Endothelial cell of umbilical vein (primary cell): ENCODE results near the gene ST6GALNAC6. TPM values are rescaled to one million over a fixed set of nuclear protein-coding genes. Genes with fewer than 3 reads are reported as not detected.
"Not testable (repeated sequence)": the region's sequence is repeated elsewhere in the genome, so short reads cannot be mapped to it uniquely, and the experiment has no call there.

Experiments used
- BruUV-seq: library from RNA; stranded (reverse); fragments of 400-500 nt; replicated peaks from 2 replicates; lab custom pipeline; 2021; lab: Mats Ljungman, UMichigan
- CTCF ChIA-PET: fragments of 300-600, 350-600 bp; sonication (Branson Sonifier 250); formaldehyde crosslinking; loops from one replicate; lab custom pipeline; 2021; ENCODE audit warnings: antibody characterized with exemption, inconsistent platforms; lab: Charles Lee
- POLR2A ChIA-PET: fragments of 300-600, 350-600 bp; sonication (Branson Sonifier 250); formaldehyde crosslinking; loops from one replicate; lab custom pipeline; 2021; ENCODE audit warnings: antibody characterized with exemption, inconsistent platforms; lab: Charles Lee
- DNase-seq: peaks from one replicate; pipeline ENCODE4 v3.0.0-alpha.2; 2011; ENCODE audit warnings: low read depth, low spot score
- FAIRE-seq: peaks from 2 replicates; lab custom pipeline; 2011; peaks lifted over from hg19 to GRCh38; lab: Jason Lieb, UNC
- H2AFZ ChIP-seq: 2 replicates; pipeline ENCODE4 v1.6.0; 2012; ENCODE audit warnings: low read depth, low read length, control low read depth, inconsistent platforms
- H3K27ac ChIP-seq: 2 replicates; pipeline ENCODE4 v1.5.1; 2011; ENCODE audit warnings: low read depth, mild to moderate bottlenecking, control low read depth, low read length, moderate library complexity; ENCODE audit not compliant: insufficient read depth
- H3K27me3 ChIP-seq, 2 experiments: 2 replicates each; pipeline versions ENCODE4 v1.6.0 to v1.6.1; 2011; ENCODE audit warnings: low read length in 2 of 2, mixed read lengths in 1 of 2; ENCODE audit not compliant: control insufficient read depth in 2 of 2, insufficient read depth in 2 of 2
- H3K36me3 ChIP-seq, 2 experiments: 2 replicates in 1 of 2; 3 replicates in 1 of 2; pipeline ENCODE4 v1.5.1; 2011; ENCODE audit warnings: low read length in 2 of 2, mild to moderate bottlenecking in 1 of 2, moderate library complexity in 1 of 2; ENCODE audit not compliant: control insufficient read depth in 2 of 2, insufficient read depth in 2 of 2; ENCODE audit errors: extremely low read depth in 1 of 2
- H3K4me1 ChIP-seq: 3 replicates; pipeline ENCODE4 v1.5.1; 2011; ENCODE audit warnings: mild to moderate bottlenecking, low read length; ENCODE audit not compliant: control insufficient read depth, insufficient read depth; ENCODE audit errors: extremely low read depth
- H3K4me2 ChIP-seq: 2 replicates; pipeline ENCODE4 v1.6.1; 2011; ENCODE audit warnings: low read length, control low read depth, mixed read lengths; ENCODE audit not compliant: insufficient read depth
- H3K4me3 ChIP-seq, 3 experiments: fragments of 200-600 bp in 1 of 3; sonication (generic), shearing (Covaris generic) in 1 of 3; replicated peaks in 1 of 3; 2 replicates each; pipeline ENCODE4 v1.5.1; 2011 to 2016; ENCODE audit warnings: control low read depth in 3 of 3, low read length in 3 of 3, mild to moderate bottlenecking in 2 of 3, inconsistent platforms in 1 of 3, low read depth in 1 of 3, moderate library complexity in 1 of 3; ENCODE audit not compliant: insufficient read depth in 1 of 3
- H3K79me2 ChIP-seq: 2 replicates; pipeline ENCODE4 v1.6.0; 2012; ENCODE audit warnings: low read length, inconsistent platforms; ENCODE audit not compliant: control insufficient read depth, insufficient read depth
- H3K9ac ChIP-seq: replicated peaks from 2 replicates; pipeline ENCODE3; 2011; ENCODE audit warnings: low read length, control low read depth; ENCODE audit not compliant: insufficient read depth; ENCODE audit errors: extremely low read depth
- H3K9me1 ChIP-seq: replicated peaks from 3 replicates; pipeline ENCODE4 v1.6.0; 2011; ENCODE audit warnings: mild to moderate bottlenecking, low read length; ENCODE audit not compliant: control insufficient read depth, insufficient read depth; ENCODE audit errors: extremely low read depth
- H3K9me3 ChIP-seq: replicated peaks from 2 replicates; pipeline ENCODE4 v1.5.1; 2012; ENCODE audit warnings: low read length, inconsistent platforms; ENCODE audit not compliant: control insufficient read depth, insufficient read depth
- H4K20me1 ChIP-seq: replicated peaks from 2 replicates; pipeline ENCODE3; 2011; ENCODE audit warnings: mild to moderate bottlenecking, low read length; ENCODE audit not compliant: control insufficient read depth, insufficient read depth; ENCODE audit errors: extremely low read depth
- CTCF ChIP-seq, 2 donors: IDR thresholded peaks; 1 replicate in 1 of 2; 2 replicates in 1 of 2; pipeline ENCODE4 v1.5.1; 2011; ENCODE audit warnings: low read length in 2 of 2, mild to moderate bottlenecking in 2 of 2, moderate library complexity in 2 of 2, control low read depth in 1 of 2, inconsistent platforms in 1 of 2, low read depth in 1 of 2; ENCODE audit not compliant: insufficient read depth in 1 of 2; ENCODE audit errors: extremely low read depth in 1 of 2
- EZH2 ChIP-seq: IDR thresholded peaks from 2 replicates; pipeline ENCODE4 v1.6.1; 2012; ENCODE audit warnings: borderline replicate concordance, low read depth, mild to moderate bottlenecking, moderate library complexity, low read length, inconsistent platforms; ENCODE audit not compliant: severe bottlenecking
- FOS ChIP-seq: IDR thresholded peaks from 2 replicates; pipeline ENCODE4 v1.6.1; 2011; ENCODE audit warnings: mild to moderate bottlenecking, low read length, moderate library complexity, borderline replicate concordance; ENCODE audit not compliant: insufficient read depth
- GATA2 ChIP-seq: IDR thresholded peaks from 2 replicates; pipeline ENCODE4 v1.7.0; 2011; ENCODE audit warnings: low read depth, mild to moderate bottlenecking, moderate library complexity, mixed read lengths, low read length; ENCODE audit not compliant: insufficient read length, insufficient read depth
- JUN ChIP-seq: IDR thresholded peaks from 2 replicates; pipeline ENCODE4 v1.6.1; 2011; ENCODE audit warnings: borderline replicate concordance, low read depth; ENCODE audit not compliant: insufficient read length, insufficient read depth
- MAX ChIP-seq: IDR thresholded peaks from 2 replicates; pipeline ENCODE4 v1.6.1; 2011; ENCODE audit not compliant: insufficient read depth, insufficient read length
- MYC ChIP-seq: IDR thresholded peaks from one replicate; pipeline ENCODE4 v1.6.1; 2011; ENCODE audit warnings: mild to moderate bottlenecking, low read depth, low read length
- POLR2A ChIP-seq: IDR thresholded peaks from 2 replicates; pipeline ENCODE4 v1.6.1; 2012; ENCODE audit warnings: low read depth, mild to moderate bottlenecking, control low read depth, low read length
- POLR2AphosphoS5 ChIP-seq: IDR thresholded peaks from 2 replicates; pipeline ENCODE4 v1.6.1; 2012; ENCODE audit warnings: low read depth, mild to moderate bottlenecking, control low read depth, low read length, moderate library complexity; ENCODE audit not compliant: insufficient read depth
- dilution Hi-C: fragments of 300-500 bp; cut with MboI; formaldehyde crosslinking; loops from one replicate; pipeline ENCODE4 v1.15.0; 2019; ENCODE audit warnings: low sequenced_read_pairs; ENCODE audit not compliant: extremely low pct_ligation_motif_present
- intact Hi-C: fragments of 100-400 bp; cut with micrococcal nuclease; formaldehyde crosslinking; loops from one replicate; pipeline ENCODE4 v1.10.0; 2022
- polyA plus RNA-seq, 4 experiments: library from polyadenylated mRNA; depleted of rRNA in 3 of 4; stranded (reverse) in 3 of 4; unstranded in 1 of 4; fragments of >200 nt; gene quantifications; 2 replicates each; pipeline versions ENCODE4 v1.2.1 to v1.2.3, GENCODE V29; 2011 to 2012; ENCODE audit warnings: missing spikeins in 1 of 4
- total RNA-seq: library from RNA; stranded (reverse); gene quantifications from 2 replicates; pipeline ENCODE4 v1.2.3, GENCODE V29; 2021

Gene ST6GALNAC6
- total and polyA plus RNA-seq, 2 donors (not counting 3 experiments of a cell fraction or from before 2014, with no cell fraction given): 43.0 to 78.9 TPM

- H3K9ac ChIP-seq: no peak overlapping the region
- dilution Hi-C loops (no loop called here), intact Hi-C loops (loop anchor here (2.0 kb wide), 1 partner anchor 35 kb away; no protein-coding TSS in a partner anchor)
- H3K27ac ChIP-seq: no peak overlapping the region
- no TSS peak for BruUV-seq
- no peak overlapping the region for H3K4me2 ChIP-seq
- no peaks in the 10 kb centered on the region for H3K27me3 ChIP-seq
- H3K36me3 ChIP-seq: peaks cover 8 to 14% of the 10 kb centered on the region in 2 experiments
- H2AFZ ChIP-seq: no peak overlapping the region
- no peak for DNase-seq
- FAIRE-seq: no peak
- POLR2A ChIA-PET: no interaction called here
- TF ChIP-seq MAX: no peak
- TF ChIP-seq EZH2: no peak
- no peak for TF ChIP-seq MYC
- no peak for TF ChIP-seq CTCF (IDR thresholded peaks at IDR 0.05; ENCODE audit: extremely low read depth in 1 of 2, insufficient read depth in 1 of 2, low read depth in 1 of 2, low read length in 2 of 2)
- TF ChIP-seq JUN: no peak
- no peak for TF ChIP-seq GATA2
- TF ChIP-seq POLR2AphosphoS5: no peak
- TF ChIP-seq FOS: no peak
- TF ChIP-seq POLR2A: no peak
- H3K9me1 ChIP-seq: no peaks in the 10 kb centered on the region
- CTCF ChIA-PET: interaction anchor here (1.5 to 2.0 kb wide), 2 partner anchors 10 to 149 kb away, joined by 5 to 6 read pairs; partner anchors contain the start of gene TOR2A
- H4K20me1 ChIP-seq: no peaks in the 10 kb centered on the region
- no peak overlapping the region for H3K4me3 ChIP-seq
- H3K79me2 ChIP-seq: no peaks in the 10 kb centered on the region
- no peaks in the 10 kb centered on the region for H3K9me3 ChIP-seq
- H3K4me1 ChIP-seq: peaks cover 8% of the 10 kb centered on the region
Observed at GRCh38 chr9:127883959-127884358, 15.4 kb downstream of the ST6GALNAC6 start.

GRCh38 chr9:127881715-127882114 lies 17.7 kb downstream of the ST6GALNAC6 start:
- intact Hi-C loops: loop anchor here (1.0 to 2.0 kb wide), 2 partner anchors 18 to 37 kb away; partner anchors contain the start of gene ST6GALNAC6
- H3K4me1 ChIP-seq: peaks cover 15% of the 10 kb centered on the region
- dilution Hi-C loops, H3K27me3 ChIP-seq, H3K4me3 ChIP-seq, H4K20me1 ChIP-seq, H2AFZ ChIP-seq, BruUV-seq, POLR2A ChIA-PET, H3K4me2 ChIP-seq, FAIRE-seq, DNase-seq, H3K9me1 ChIP-seq, H3K36me3 ChIP-seq, H3K27ac ChIP-seq, H3K79me2 ChIP-seq, H3K9me3 ChIP-seq, H3K9ac ChIP-seq: not testable (repeated sequence)
- CTCF ChIA-PET: interaction anchor here (1.8 to 2.3 kb wide), 4 partner anchors 8 to 147 kb away, joined by 6 to 17 read pairs (median 9); partner anchors contain the start of gene TOR2A
